ENCODE measurements around the gene SYN1. TPM values are rescaled to one million over a fixed set of nuclear protein-coding genes. Genes with fewer than 3 reads are reported as not detected.

SYN1 gene
- total RNA-seq, 1 donor from 2014 or later = 0.75 TPM

DNA sequence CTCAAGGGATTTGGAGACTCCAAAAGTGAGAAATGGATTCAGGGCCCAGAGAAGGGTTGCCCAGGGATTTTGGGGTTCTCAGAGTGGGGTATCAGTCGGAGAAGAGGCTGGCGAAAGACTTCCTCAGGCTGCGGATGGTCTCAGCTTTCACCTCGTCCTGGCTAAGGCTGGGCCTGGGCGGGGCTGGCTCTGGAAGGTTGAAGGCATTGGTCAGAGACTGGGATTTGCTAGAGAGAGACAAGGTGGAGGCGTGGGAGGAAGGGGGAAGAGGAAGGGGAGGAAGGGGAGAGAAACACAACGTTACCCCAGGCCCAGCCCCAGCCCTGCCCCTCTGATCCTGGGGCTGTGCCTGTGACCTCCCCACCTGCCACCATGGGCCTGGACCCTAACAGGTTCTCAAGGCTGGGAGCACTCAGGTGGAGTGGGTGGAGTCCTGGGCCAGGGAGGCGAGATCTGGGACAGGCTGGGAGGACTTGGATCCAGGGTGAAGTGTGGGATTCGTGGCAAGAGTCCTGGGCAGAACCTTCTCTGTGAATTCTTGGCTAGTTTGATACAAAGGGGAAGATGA, 46.8 kb downstream of the SYN1 start:
- intact Hi-C loops (cut with DNase I) = no loop called here
- no peak for ATAC-seq
- H3K27ac ChIP-seq = no peak overlapping the region

GRCh38 chrX:47571896-47572295, 47.8 kb downstream of the SYN1 start:
- H3K9me3 ChIP-seq = no peaks in the 10 kb centered on the region
- H3K36me3 ChIP-seq = peaks cover 27% of the 10 kb centered on the region
- ATAC-seq = no peak
- no peak overlapping the region for H3K4me3 ChIP-seq
- TF ChIP-seq, protein P1, sequence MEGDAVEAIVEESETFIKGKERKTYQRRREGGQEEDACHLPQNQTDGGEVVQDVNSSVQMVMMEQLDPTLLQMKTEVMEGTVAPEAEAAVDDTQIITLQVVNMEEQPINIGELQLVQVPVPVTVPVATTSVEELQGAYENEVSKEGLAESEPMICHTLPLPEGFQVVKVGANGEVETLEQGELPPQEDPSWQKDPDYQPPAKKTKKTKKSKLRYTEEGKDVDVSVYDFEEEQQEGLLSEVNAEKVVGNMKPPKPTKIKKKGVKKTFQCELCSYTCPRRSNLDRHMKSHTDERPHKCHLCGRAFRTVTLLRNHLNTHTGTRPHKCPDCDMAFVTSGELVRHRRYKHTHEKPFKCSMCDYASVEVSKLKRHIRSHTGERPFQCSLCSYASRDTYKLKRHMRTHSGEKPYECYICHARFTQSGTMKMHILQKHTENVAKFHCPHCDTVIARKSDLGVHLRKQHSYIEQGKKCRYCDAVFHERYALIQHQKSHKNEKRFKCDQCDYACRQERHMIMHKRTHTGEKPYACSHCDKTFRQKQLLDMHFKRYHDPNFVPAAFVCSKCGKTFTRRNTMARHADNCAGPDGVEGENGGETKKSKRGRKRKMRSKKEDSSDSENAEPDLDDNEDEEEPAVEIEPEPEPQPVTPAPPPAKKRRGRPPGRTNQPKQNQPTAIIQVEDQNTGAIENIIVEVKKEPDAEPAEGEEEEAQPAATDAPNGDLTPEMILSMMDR (IDR thresholded peaks at IDR 0.05) = no peak
- intact Hi-C loops (cut with DNase I) = no loop called here
- H3K27ac ChIP-seq = no peak overlapping the region
- H3K27me3 ChIP-seq = no peaks in the 10 kb centered on the region
- H3K4me1 ChIP-seq = no peaks in the 10 kb centered on the region
- no peak for DNase-seq

More for the DNA sequence above, 46.8 kb downstream of the SYN1 start:
- Histone ChIP-seq H3K36me3 (peaks cover 17% of the 10 kb centered on the region), H3K9me3 (no peaks in the 10 kb centered on the region), H3K27me3 (no peaks in the 10 kb centered on the region), H3K4me3 (no peak overlapping the region), H3K4me1 (no peaks in the 10 kb centered on the region)
- no peak for DNase-seq
- TF ChIP-seq, protein P1 (IDR thresholded peaks at IDR 0.05) = no peak

DNA sequence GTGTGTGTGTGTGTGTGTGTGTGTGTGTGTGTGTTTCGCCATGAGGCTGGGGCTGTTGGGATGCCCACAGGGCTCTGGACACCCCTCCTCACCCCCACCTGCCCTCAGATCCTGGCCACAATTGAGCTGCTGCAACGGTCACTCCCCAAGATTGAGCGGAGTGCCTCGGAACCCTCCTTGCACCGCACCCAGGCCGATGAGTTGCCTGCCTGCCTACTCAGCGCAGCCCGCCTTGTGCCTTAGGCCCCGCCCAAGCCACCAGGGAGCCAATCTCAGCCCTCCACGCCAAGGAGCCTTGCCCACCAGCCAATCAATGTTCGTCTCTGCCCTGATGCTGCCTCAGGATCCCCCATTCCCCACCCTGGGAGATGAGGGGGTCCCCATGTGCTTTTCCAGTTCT, 48.4 kb downstream of the SYN1 start:
- Histone ChIP-seq H3K36me3 (peaks cover 33% of the 10 kb centered on the region), H3K4me3 (no peak overlapping the region)

DNA sequence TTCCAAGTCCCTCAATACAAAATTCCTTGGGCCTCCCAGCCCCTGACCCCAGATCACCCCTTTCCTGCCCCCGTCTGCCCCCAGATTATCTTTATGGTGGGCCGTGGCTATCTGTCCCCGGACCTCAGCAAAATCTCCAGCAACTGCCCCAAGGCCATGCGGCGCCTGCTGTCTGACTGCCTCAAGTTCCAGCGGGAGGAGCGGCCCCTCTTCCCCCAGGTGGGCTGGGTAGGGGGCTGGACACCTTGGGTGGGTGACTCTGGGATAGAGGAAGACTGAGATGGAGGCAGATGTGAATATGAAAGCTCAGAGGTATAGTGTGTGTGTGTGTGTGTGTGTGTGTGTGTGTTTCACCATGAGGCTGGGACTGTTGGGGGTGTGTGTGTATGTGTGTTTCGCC, 48.9 kb downstream of the SYN1 start:
- Histone ChIP-seq H3K27ac (no peak overlapping the region), H3K9me3 (no peaks in the 10 kb centered on the region), H3K4me3 (no peak overlapping the region), H3K27me3 (no peaks in the 10 kb centered on the region), H3K36me3 (peaks cover 38% of the 10 kb centered on the region), H3K4me1 (no peaks in the 10 kb centered on the region)
- DNase-seq (no peak), ATAC-seq (no peak)
- intact Hi-C loops (cut with DNase I) = no loop called here
- TF ChIP-seq, protein P1 (IDR thresholded peaks at IDR 0.05) = no peak

More for the DNA sequence above, 48.4 kb downstream of the SYN1 start:
- TF ChIP-seq, protein P1 (IDR thresholded peaks at IDR 0.05) = no peak
- intact Hi-C loops (cut with DNase I) = no loop called here
- Histone ChIP-seq H3K9me3 (no peaks in the 10 kb centered on the region), H3K27ac (no peak overlapping the region), H3K27me3 (no peaks in the 10 kb centered on the region), H3K4me1 (no peaks in the 10 kb centered on the region)
- no peak for ATAC-seq
- DNase-seq = no peak

GRCh38 chrX:47568656-47569295, 50.9 kb downstream of the SYN1 start:
- DNase-seq (no peak), ATAC-seq (peak; percentile 49)
- H3K9me3 ChIP-seq = no peaks in the 10 kb centered on the region
- no peak overlapping the region for H3K27ac ChIP-seq
- H3K4me3 ChIP-seq = no peak overlapping the region
- peaks cover 43% of the 10 kb centered on the region for H3K36me3 ChIP-seq
- no peaks in the 10 kb centered on the region for H3K4me1 ChIP-seq
- no peaks in the 10 kb centered on the region for H3K27me3 ChIP-seq
- intact Hi-C loops (cut with DNase I) = no loop called here
- TF ChIP-seq, protein P1 (IDR thresholded peaks at IDR 0.05) = peak; percentile 29
